G401.6 (cell line): ENCODE results near the gene PRKAR1B.

Experiments used
- FAIRE-seq: peaks from 2 replicates; lab custom pipeline; 2012; peaks lifted over from hg19 to GRCh38; lab: Jason Lieb, UNC

Gene PRKAR1B

GRCh38 chr7:585229-585711 lies 141.8 kb downstream of the PRKAR1B start:
- no peak for FAIRE-seq

- no peak for FAIRE-seq
Observed at GRCh38 chr7:584820-585219, 142.3 kb downstream of the PRKAR1B start.

GRCh38 chr7:584122-584465 lies 143.0 kb downstream of the PRKAR1B start:
- FAIRE-seq, result no peak

- FAIRE-seq, result no peak
Observed at GRCh38 chr7:583410-584121, 143.5 kb downstream of the PRKAR1B start.

- no peak for FAIRE-seq
Observed at GRCh38 chr7:582931-583330, 144.2 kb downstream of the PRKAR1B start.

GRCh38 chr7:582081-582835 lies 144.8 kb downstream of the PRKAR1B start:
- no peak for FAIRE-seq

- no peak for FAIRE-seq
Observed at GRCh38 chr7:578386-578785, 148.7 kb downstream of the PRKAR1B start.

GRCh38 chr7:577741-578370 lies 149.2 kb downstream of the PRKAR1B start:
- FAIRE-seq, result no peak

GRCh38 chr7:577278-577665 lies 149.8 kb downstream of the PRKAR1B start:
- no peak for FAIRE-seq

- no peak for FAIRE-seq
Observed at GRCh38 chr7:576524-577277, 150.4 kb downstream of the PRKAR1B start.

- no peak for FAIRE-seq
Observed at GRCh38 chr7:575425-576366, 151.4 kb downstream of the PRKAR1B start.

GRCh38 chr7:574661-575395 lies 152.3 kb downstream of the PRKAR1B start:
- no peak for FAIRE-seq

GRCh38 chr7:573933-574381 lies 153.1 kb downstream of the PRKAR1B start:
- FAIRE-seq, result no peak

GRCh38 chr7:573269-573932 lies 153.7 kb downstream of the PRKAR1B start:
- no peak for FAIRE-seq

- no peak for FAIRE-seq
Observed at GRCh38 chr7:572416-573268, 154.4 kb downstream of the PRKAR1B start.

GRCh38 chr7:571718-572415 lies 155.2 kb downstream of the PRKAR1B start:
- no peak for FAIRE-seq

GRCh38 chr7:571096-571717 lies 155.9 kb downstream of the PRKAR1B start:
- FAIRE-seq, result no peak

- FAIRE-seq, result no peak
Observed at GRCh38 chr7:570801-571070, 156.3 kb downstream of the PRKAR1B start.
